ENCODE measurements around the gene LRRC74B.
"Not testable (repeated sequence)": the region's sequence is repeated elsewhere in the genome, so short reads cannot be mapped to it uniquely, and the experiment has no call there.

Gene LRRC74B

DNA sequence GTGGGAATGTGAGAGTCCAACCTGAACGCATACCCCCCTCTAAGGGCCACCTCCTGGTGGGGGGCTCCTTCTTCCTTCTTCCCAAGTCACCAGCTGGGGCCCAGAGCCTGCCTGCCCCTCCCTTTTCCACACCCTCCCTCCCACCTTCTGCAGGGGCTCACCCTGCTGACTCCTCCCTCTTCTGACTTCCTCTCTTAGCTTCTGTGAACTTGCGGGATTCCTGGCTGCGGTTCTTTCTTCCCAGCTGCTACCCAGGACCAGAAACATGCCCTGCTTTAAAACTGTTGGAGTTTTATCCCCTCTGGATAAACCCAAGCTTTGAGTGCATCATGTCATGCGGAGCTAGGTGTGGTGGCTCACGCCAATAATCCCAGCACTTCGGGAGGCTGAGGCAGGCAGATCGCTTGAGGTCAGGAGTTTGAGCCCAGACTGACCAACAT lies 10.2 kb downstream of the LRRC74B start:
- no peak for DNase-seq

DNA sequence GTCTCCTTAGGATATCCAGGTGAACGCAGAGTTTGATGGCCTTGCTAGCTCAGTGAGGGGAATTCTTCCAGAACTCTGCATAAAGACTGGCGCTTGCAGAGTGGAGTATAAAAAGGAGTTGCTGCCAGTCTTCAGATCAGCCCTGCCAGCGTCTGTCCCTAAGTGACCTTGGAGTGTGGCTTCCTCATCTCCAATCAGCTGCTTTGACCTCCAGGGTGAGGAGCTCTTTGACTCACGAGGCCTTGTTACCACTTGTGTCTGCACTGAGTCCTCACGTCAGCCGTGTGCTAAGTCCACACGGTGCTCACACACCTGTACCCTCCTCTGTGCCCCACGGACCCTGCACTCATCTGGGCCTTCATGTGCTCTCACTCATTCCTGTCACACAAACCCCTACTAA lies 14.6 kb downstream of the LRRC74B start:
- not testable (repeated sequence) for DNase-seq

DNA sequence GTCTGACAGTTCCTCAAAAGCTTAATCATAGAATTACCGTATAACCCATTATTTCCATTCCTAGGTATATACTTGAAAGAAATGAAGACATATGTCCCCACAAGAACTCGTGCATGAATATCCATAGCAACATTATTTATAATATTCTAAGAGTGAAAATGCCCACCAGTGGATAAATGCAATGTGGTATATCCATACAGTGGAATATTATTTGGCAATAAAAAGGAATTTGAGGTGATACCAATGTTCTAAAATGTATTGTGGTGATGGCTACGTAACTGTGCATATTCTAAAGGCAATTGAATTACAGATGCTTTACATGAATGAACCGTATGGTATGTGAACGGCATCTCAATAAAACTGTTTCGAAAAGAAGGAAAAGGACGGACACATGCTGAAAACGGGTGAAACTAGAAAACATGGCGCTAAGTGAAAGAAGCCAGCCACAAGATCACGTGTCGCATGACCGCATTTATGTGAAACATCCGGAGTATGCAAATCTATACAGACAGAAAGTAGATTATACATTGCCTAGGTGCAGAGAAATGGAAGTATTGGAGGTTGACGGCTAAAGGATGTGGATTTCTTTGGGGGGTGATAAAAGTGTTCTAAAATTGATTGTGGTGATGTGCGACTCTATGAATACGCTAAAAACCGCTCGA lies 16.0 kb downstream of the LRRC74B start:
- not testable (repeated sequence) for DNase-seq

GRCh38 chr22:21064425-21064824 lies 18.7 kb downstream of the LRRC74B start:
- not testable (repeated sequence) for DNase-seq

- no peak for DNase-seq
Observed at GRCh38 chr22:21064917-21065864, 19.4 kb downstream of the LRRC74B start.

DNA sequence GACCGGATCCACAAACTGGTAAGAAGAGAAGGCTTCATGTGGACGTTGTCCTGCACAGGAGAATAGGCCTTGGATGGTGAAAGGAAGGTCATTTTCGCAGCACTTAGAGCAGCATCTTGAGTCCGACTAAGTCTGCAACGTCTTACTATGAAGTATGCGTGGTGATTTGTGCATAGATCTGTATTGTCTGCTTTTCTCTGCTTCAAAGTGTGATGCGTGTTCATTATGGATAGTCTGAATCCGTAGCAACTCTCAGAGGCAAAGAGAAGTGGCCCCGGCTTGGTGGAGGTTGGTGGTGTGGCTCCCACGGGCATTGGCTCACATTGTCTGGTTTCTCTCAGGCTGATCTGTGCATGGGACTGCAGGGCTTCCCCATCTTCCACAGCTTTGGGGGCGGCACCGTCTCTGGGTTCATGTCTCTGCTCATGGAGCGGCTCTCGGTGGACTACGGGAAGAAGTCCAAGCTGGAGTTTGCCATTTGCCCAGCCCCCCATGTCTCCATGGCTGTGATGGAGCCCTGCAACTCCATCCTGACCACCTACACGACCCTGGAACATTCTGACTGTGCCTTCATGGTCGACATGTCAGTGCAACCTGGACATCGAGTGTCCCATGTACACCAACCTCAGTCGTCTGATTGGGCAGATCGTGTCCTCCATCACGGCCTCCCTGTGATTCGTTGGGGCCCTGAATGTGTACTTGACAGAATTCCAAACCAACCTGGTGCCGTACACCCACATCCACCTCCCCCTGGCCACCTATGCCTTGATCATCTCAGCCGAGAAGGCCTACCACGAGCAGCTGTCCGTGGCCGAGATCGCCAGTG lies 21.5 kb downstream of the LRRC74B start:
- DNase-seq = no peak

- no peak for DNase-seq
Observed at GRCh38 chr22:21067901-21068680, 22.3 kb downstream of the LRRC74B start.

- no peak for DNase-seq
Observed at GRCh38 chr22:21068681-21069276, 23.0 kb downstream of the LRRC74B start.

DNA sequence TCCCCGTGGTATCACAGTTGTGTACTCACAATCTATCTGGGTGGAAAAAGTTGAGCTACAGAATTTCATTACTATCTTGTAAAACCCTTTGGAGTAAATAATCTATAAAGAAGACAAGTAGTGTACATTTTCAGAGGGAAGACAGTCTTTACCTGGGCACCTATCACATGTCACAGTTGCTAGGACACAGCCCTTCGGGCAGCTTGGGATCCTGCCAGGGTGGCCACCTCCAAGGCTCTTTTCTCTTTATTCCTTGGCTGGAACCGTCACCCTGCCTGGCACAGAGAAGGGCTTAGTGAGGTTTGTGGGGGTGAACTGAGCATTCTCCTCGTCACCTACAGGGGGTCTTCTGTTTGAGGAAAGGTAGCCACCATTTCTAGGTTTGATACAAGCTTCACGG lies 23.6 kb downstream of the LRRC74B start:
- DNase-seq = no peak

GRCh38 chr22:21070690-21071615 lies 25.2 kb downstream of the LRRC74B start:
- DNase-seq = no peak

- DNase-seq = not testable (repeated sequence)
Observed at GRCh38 chr22:21071796-21072195, 26.1 kb downstream of the LRRC74B start.

DNA sequence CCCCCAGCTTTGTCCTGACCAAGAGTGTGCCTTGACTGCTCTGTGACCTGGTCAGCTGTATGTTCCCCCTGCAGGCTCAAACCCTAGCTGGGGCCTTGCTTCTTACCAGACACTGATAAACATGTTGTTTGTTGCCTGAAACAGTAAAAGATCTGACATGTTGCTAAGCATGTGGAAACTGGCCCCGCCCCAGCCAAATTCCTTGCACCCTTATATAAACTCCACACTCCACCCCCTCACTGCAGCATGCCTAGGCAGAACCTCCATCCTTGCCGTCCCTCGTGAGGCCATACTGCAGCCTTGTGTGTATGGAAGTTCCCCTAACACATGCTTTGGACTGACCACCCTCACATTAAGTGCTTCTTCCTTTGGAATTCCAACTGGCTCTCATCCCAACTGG lies 27.3 kb downstream of the LRRC74B start:
- DNase-seq = no peak

GRCh38 chr22:21073482-21073881 lies 27.7 kb downstream of the LRRC74B start:
- no peak for DNase-seq

DNA sequence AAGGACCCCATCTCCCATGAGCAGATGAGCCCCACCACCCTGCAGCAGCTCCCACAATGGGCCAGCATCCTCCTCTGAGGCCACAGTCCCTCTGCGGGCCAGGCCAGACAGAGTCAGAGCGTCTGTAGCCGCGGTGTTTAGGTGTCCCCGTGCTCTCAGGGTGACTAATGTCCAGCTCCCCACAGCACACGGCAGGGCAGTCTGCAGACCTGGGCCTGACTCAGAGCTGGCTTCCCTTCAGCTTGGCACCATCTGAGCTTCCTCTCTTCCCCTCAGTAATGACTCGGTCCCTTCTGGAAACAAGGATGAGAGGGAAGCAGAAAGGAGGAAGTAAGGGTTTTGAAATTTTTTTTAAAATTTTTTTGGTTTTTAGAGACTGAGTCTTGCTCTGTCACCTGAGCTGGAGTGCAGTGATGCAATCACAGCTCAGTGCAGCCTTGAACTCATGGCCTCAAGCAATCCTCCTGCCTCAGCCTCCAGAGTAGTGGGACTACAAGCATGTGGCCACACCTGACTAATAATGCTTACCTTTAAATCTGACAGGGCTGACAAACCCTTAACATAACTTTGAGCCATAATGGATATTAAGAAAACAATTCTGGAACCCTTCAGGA lies 28.5 kb downstream of the LRRC74B start:
- no peak for DNase-seq

DNA sequence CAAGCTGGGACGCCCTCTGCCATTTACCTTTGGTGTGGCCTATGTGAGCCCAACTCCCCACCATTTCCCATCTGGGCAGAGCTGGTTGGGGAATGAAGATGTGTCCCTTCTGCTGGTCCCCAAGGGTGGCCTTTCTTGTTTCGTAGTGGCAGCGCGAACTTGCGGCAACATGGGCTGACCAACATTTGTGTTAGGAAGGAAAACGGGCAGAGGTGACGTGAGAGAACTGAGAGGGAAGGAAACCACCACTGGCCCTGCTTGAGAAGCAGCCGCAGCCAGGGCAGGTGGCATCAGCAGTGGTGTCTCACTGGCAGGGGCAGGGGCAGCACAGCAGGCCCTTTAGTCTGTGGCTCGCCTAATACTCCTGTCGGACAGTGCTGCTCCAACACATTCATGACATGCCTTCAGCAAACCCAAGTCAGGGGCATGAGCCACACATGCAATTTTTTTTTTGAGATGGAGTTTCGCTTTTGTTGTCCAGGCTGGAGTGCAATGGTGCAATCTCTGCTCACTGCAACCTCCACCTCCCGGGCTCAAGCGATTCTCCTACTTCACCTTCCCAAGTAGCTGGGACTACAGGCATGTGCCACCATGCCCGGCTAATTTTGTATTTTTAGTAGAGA lies 29.9 kb downstream of the LRRC74B start:
- DNase-seq = no peak

DNA sequence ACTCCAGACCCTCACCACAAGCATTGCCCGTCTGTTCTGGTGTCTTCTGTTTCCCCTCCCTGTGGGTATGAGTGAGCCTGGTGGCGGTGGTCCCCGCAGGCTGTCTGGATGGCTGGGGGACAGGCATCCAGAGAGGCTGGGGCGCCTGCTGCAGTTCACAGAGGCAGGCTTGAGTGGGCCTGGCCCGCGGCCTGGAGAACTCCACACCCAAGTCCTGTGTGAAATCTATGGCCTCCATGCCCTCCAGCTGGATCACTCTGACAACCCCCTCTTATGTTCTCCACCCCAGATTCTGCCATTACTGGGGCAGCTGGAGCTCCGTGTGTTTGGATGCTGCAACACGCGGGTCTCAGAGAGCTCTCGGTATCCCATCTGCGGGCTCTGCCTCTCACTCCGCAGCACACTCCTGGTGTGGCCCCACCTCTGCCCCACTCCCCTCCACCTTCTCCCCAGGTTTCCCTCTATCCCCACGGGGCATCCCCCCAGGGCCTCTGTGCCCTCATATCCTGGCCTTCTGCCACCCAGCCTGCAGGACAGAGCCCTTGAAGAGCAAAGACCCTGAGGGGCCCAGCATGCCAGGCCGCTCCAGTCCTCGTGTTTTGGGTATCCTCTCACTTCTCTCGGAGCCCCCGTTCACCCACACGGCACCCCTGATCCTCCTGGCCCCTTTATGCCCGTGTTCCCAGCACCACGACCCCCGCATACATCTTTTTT lies 31.3 kb downstream of the LRRC74B start:
- DNase-seq = no peak

GRCh38 chr22:21077884-21078508 lies 32.2 kb downstream of the LRRC74B start:
- DNase-seq = no peak

- DNase-seq = no peak
Observed at GRCh38 chr22:21078916-21079315, 33.2 kb downstream of the LRRC74B start.

DNA sequence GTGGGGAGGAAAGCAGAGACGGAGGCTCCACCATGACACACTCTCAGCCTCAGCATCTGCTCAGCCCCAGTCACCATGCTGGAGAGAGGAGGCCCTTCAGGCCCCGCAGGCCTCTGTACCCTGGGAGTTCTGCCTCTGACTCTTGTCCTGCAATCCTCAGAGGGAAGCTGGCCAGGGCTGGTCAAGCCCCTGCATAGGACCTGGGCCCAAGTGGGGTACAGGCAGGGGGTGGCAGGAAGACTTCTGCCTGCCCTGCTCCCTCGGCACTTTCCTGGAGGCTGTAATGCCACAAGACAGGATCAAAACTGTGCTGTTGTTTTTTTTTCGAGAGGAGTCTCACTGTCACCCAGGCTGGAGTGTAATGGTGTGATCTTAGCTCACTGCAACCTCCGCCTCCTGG lies 33.7 kb downstream of the LRRC74B start:
- DNase-seq = no peak
